ENCODE results near the gene MARK4.

MARK4 gene

DNA sequence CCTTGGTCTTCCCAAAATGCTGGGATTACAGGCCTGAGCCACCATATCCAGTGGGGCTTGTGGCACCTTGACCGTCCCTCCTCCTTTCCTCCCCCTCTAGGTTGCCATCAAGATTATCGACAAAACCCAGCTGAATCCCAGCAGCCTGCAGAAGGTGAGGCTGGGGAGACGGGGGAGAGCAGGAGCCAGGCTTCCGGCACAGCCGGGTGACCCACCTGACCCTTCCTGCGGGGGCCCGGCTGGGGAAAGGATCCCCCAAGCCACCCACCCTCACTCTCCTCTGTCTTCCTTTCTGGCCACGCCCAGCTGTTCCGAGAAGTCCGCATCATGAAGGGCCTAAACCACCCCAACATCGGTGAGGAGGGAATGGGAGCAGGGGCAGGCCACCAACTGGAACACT, 11.9 kb downstream of the MARK4 start:
- Histone ChIP-seq H3K27me3 (ENCODE audit: insufficient read depth, poor library complexity, severe bottlenecking) (no peaks in the 10 kb centered on the region), H3K4me3 (replicated peaks; ENCODE audit: insufficient read depth, low read length) (no peak overlapping the region), H3K27ac (replicated peaks) (no peak overlapping the region)
- TF ChIP-seq, protein P1, sequence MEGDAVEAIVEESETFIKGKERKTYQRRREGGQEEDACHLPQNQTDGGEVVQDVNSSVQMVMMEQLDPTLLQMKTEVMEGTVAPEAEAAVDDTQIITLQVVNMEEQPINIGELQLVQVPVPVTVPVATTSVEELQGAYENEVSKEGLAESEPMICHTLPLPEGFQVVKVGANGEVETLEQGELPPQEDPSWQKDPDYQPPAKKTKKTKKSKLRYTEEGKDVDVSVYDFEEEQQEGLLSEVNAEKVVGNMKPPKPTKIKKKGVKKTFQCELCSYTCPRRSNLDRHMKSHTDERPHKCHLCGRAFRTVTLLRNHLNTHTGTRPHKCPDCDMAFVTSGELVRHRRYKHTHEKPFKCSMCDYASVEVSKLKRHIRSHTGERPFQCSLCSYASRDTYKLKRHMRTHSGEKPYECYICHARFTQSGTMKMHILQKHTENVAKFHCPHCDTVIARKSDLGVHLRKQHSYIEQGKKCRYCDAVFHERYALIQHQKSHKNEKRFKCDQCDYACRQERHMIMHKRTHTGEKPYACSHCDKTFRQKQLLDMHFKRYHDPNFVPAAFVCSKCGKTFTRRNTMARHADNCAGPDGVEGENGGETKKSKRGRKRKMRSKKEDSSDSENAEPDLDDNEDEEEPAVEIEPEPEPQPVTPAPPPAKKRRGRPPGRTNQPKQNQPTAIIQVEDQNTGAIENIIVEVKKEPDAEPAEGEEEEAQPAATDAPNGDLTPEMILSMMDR (IDR thresholded peaks at IDR 0.05; ENCODE audit: insufficient read depth, low read length): no peak
- TF ChIP-seq GABPA (IDR thresholded peaks at IDR 0.05; ENCODE audit: low read depth): no peak
- no peak for TF ChIP-seq POLR2AphosphoS5 (IDR thresholded peaks at IDR 0.05; ENCODE audit: low read depth)
- TF ChIP-seq SPI1 (IDR thresholded peaks at IDR 0.05; ENCODE audit: borderline replicate concordance, low read depth): no peak
- TF ChIP-seq REST (IDR thresholded peaks at IDR 0.05; ENCODE audit: insufficient replicate concordance, low read depth): no peak
- no peak for DNase-seq (ENCODE audit: low read depth in 1 of 2, low spot score in 1 of 2)

DNA sequence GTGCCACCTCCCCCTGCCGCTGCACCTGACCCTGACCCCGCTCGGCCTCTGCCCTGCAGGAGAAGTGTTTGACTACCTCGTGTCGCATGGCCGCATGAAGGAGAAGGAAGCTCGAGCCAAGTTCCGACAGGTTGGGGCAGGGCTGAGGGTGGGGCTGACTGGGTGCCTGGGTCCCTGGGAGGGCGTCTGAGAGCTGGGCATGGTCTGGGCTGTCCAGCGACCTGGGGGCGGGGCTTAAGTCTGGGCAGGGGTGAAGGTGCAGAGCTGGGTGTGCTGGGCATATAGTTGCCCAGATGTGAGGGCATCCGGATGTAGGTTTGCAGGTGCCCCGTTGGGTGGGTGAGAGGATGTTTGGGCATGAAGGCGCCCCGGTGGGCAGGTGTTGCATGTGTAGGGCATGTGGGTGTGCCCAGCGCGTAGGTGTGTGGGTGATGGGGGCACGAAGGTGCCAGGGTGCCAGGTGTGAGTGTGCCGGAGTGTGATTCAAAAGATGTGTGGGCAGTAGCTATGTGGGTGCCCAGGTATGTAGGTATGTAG, 13.8 kb downstream of the MARK4 start:
- Histone ChIP-seq H3K27ac (replicated peaks) (no peak overlapping the region), H3K4me3 (replicated peaks; ENCODE audit: insufficient read depth, low read length) (no peak overlapping the region), H3K27me3 (ENCODE audit: insufficient read depth, poor library complexity, severe bottlenecking) (no peaks in the 10 kb centered on the region)
- TF ChIP-seq, protein P1 (IDR thresholded peaks at IDR 0.05; ENCODE audit: insufficient read depth, low read length): no peak
- TF ChIP-seq REST (IDR thresholded peaks at IDR 0.05; ENCODE audit: insufficient replicate concordance, low read depth) (no peak), SPI1 (IDR thresholded peaks at IDR 0.05; ENCODE audit: borderline replicate concordance, low read depth) (no peak), POLR2AphosphoS5 (IDR thresholded peaks at IDR 0.05; ENCODE audit: low read depth) (no peak), GABPA (IDR thresholded peaks at IDR 0.05; ENCODE audit: low read depth) (no peak)
- no peak for DNase-seq (ENCODE audit: low read depth in 1 of 2, low spot score in 1 of 2)

- no peak for TF ChIP-seq SPI1 (IDR thresholded peaks at IDR 0.05; ENCODE audit: borderline replicate concordance, low read depth)
- TF ChIP-seq, protein P1 (IDR thresholded peaks at IDR 0.05; ENCODE audit: insufficient read depth, low read length): no peak
- TF ChIP-seq REST (IDR thresholded peaks at IDR 0.05; ENCODE audit: insufficient replicate concordance, low read depth): no peak
- no peak for TF ChIP-seq GABPA (IDR thresholded peaks at IDR 0.05; ENCODE audit: low read depth)
- TF ChIP-seq POLR2AphosphoS5 (IDR thresholded peaks at IDR 0.05; ENCODE audit: low read depth): no peak
- H3K4me3 ChIP-seq (replicated peaks; ENCODE audit: insufficient read depth, low read length): no peak overlapping the region
Observed at GRCh38 chr19:45265375-45265774, 14.3 kb downstream of the MARK4 start.

More at GRCh38 chr19:45265375-45265774, 14.3 kb downstream of the MARK4 start:
- Histone ChIP-seq H3K27ac (replicated peaks) (no peak overlapping the region), H3K27me3 (ENCODE audit: insufficient read depth, poor library complexity, severe bottlenecking) (no peaks in the 10 kb centered on the region)
- DNase-seq (ENCODE audit: low read depth in 1 of 2, low spot score in 1 of 2): no peak

All from HL-60 (cell line).